Mesothelial cell of epicardium (in vitro differentiated cells): ENCODE data around the gene CDH23. TPM values are rescaled to one million over a fixed set of nuclear protein-coding genes. Genes with fewer than 3 reads are reported as not detected.

Experiments used
- DNase-seq, 2 experiments: peaks; one replicate each; pipeline ENCODE4 v3.0.0; 2021; ENCODE audit warnings: low spot score in 2 of 2; ENCODE audit not compliant: unreplicated experiment in 2 of 2
- H3K27ac Mint-ChIP-seq: 2 replicates; pipeline ENCODE4 v1.8.0; 2021; ENCODE audit warnings: mixed read lengths
- H3K27me3 Mint-ChIP-seq: 2 replicates; pipeline ENCODE4 v1.8.0; 2021; ENCODE audit warnings: low read depth, mixed read lengths
- H3K36me3 Mint-ChIP-seq: 2 replicates; pipeline ENCODE4 v1.8.0; 2021; ENCODE audit warnings: mixed read lengths
- H3K4me1 Mint-ChIP-seq: 2 replicates; pipeline ENCODE4 v1.8.0; 2021; ENCODE audit warnings: mixed read lengths
- H3K4me3 Mint-ChIP-seq: 2 replicates; pipeline ENCODE4 v1.8.0; 2021; ENCODE audit warnings: mild to moderate bottlenecking, moderate library complexity, mixed read lengths
- H3K9me3 Mint-ChIP-seq: 2 replicates; pipeline ENCODE4 v1.8.0; 2021; ENCODE audit warnings: mixed read lengths
- total RNA-seq: library from RNA; stranded (reverse); gene quantifications from 3 replicates; pipeline ENCODE4 v1.2.1, GENCODE V29; 2021
- TF ChIP-seq, protein P1 (sequence below): fragments of 200-600 bp; sonication (generic); IDR thresholded peaks from one replicate; pipeline ENCODE4 v1.5.0; 2021; ENCODE audit warnings: antibody characterized with exemption; ENCODE audit not compliant: unreplicated experiment

CDH23 gene
- total RNA-seq, 1 donor from 2014 or later = 2.5 TPM

DNA sequence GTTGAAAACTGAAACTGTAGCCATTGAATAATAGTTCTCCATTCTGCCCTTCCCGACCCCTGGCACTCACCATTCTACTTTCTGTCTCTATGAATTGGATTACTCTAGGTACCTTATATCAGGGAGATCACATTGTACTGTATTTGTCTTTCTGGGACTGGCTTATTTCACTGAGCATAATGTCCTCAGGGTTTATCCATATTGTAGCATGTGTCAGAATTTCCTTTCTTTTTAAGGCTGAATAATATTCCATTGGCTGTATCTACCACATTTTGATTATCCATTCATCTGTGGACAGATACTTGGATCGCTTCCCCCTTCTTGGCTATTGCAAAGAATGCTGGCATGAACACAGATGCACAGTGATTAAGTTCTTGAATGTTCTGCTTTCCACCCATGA, 107.4 kb downstream of the CDH23 start:
- peaks cover 28% of the 10 kb centered on the region for H3K4me1 Mint-ChIP-seq
- no peaks in the 10 kb centered on the region for H3K36me3 Mint-ChIP-seq
- TF ChIP-seq, protein P1, sequence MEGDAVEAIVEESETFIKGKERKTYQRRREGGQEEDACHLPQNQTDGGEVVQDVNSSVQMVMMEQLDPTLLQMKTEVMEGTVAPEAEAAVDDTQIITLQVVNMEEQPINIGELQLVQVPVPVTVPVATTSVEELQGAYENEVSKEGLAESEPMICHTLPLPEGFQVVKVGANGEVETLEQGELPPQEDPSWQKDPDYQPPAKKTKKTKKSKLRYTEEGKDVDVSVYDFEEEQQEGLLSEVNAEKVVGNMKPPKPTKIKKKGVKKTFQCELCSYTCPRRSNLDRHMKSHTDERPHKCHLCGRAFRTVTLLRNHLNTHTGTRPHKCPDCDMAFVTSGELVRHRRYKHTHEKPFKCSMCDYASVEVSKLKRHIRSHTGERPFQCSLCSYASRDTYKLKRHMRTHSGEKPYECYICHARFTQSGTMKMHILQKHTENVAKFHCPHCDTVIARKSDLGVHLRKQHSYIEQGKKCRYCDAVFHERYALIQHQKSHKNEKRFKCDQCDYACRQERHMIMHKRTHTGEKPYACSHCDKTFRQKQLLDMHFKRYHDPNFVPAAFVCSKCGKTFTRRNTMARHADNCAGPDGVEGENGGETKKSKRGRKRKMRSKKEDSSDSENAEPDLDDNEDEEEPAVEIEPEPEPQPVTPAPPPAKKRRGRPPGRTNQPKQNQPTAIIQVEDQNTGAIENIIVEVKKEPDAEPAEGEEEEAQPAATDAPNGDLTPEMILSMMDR = no peak
- no peaks in the 10 kb centered on the region for H3K27me3 Mint-ChIP-seq
- H3K4me3 Mint-ChIP-seq = no peak overlapping the region
- no peak overlapping the region for H3K27ac Mint-ChIP-seq
- no peak for DNase-seq
- no peaks in the 10 kb centered on the region for H3K9me3 Mint-ChIP-seq

DNA sequence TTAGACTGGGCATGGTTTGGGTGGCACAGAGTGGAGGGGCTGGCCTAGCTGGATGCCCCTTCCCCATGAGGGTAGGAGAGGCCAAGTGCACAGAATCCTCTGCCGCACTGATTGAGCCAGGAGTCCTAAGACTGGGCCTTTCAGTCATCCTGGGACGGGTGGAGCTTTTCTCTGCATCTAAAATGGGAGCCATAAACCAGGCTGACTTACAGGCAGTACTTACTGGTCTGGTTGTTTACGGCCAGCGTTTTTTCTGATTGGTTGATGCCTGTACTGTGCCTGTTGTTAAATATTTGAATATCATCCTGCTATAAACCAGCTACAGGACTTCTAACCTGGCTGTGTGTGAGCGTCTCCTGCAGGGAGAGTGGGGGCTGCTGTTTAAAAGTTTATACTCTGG, 107.8 kb downstream of the CDH23 start:
- Mint-ChIP-seq H3K4me1 (peaks cover 28% of the 10 kb centered on the region), H3K36me3 (no peaks in the 10 kb centered on the region), H3K9me3 (no peaks in the 10 kb centered on the region), H3K4me3 (no peak overlapping the region), H3K27ac (no peak overlapping the region), H3K27me3 (no peaks in the 10 kb centered on the region)
- TF ChIP-seq, protein P1 = no peak
- DNase-seq = no peak

DNA sequence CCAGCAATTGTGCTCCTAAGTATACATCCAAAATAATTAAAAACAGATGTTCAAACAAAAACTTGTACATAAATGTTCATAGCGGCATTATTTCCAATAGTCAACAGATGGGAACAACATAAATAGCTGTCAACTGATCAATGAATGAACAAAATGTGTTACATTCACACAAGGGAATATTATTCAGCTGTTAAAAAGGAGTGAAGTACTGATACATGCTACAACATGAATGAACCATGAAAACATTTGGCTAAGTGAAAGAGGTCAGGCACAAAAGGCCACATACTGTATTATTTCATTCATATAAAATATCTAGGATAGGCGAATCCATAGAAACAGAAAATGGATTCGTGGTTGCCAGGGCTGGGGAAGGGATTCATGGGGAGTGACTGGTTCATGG, 109.1 kb downstream of the CDH23 start:
- peaks cover 28% of the 10 kb centered on the region for H3K4me1 Mint-ChIP-seq
- no peak for DNase-seq
- no peaks in the 10 kb centered on the region for H3K9me3 Mint-ChIP-seq
- no peaks in the 10 kb centered on the region for H3K36me3 Mint-ChIP-seq
- H3K27me3 Mint-ChIP-seq = no peaks in the 10 kb centered on the region
- H3K4me3 Mint-ChIP-seq = no peak overlapping the region
- TF ChIP-seq, protein P1 = no peak
- no peak overlapping the region for H3K27ac Mint-ChIP-seq

DNA sequence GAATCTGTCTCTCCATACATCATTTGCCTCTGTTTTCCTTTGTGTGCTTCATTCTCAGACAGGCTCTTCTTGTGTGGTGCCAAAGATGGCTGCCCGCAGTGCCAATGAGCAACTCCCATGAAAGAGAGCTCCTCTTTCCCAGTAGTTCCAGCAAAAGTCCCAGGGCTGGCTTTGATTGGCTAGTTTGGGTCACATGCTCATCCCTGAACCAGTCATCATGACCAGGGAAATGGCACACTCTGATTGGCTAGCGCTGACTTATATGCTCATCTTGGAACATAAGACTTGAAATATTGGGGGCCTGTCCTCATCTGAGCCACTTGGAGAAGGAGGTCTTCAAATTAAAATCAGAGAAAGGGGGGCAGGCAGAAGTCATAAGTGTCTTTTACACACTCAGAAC, 112.7 kb downstream of the CDH23 start:
- DNase-seq = no peak
- H3K9me3 Mint-ChIP-seq = no peaks in the 10 kb centered on the region
- no peaks in the 10 kb centered on the region for H3K36me3 Mint-ChIP-seq
- H3K27ac Mint-ChIP-seq = no peak overlapping the region
- H3K27me3 Mint-ChIP-seq = no peaks in the 10 kb centered on the region
- peaks cover 30% of the 10 kb centered on the region for H3K4me1 Mint-ChIP-seq
- TF ChIP-seq, protein P1 = no peak
- no peak overlapping the region for H3K4me3 Mint-ChIP-seq

DNA sequence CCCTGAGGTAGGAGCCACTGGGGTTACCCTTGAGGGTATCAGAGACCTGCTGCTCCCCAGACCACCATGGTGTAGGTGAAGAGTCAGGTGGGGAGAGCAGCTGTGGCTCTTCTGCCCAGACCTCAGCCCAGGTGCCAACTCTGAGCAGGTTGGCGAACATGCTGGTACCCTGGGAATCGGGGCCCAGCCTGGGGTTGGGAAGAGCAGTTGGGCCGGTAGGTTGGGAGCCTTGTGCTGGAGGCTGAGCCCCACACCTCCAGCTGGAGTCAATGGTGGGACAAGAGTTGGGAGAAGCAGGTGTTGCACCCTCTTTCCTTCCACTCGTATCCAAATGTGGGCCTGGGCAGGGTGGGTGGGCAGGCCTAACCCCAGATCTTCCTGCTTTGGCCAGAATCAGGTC, 114.5 kb downstream of the CDH23 start:
- Mint-ChIP-seq H3K4me1 (peaks cover 32% of the 10 kb centered on the region), H3K4me3 (no peak overlapping the region), H3K36me3 (no peaks in the 10 kb centered on the region), H3K9me3 (no peaks in the 10 kb centered on the region), H3K27me3 (no peaks in the 10 kb centered on the region), H3K27ac (no peak overlapping the region)
- DNase-seq = no peak
- TF ChIP-seq, protein P1 = no peak

DNA sequence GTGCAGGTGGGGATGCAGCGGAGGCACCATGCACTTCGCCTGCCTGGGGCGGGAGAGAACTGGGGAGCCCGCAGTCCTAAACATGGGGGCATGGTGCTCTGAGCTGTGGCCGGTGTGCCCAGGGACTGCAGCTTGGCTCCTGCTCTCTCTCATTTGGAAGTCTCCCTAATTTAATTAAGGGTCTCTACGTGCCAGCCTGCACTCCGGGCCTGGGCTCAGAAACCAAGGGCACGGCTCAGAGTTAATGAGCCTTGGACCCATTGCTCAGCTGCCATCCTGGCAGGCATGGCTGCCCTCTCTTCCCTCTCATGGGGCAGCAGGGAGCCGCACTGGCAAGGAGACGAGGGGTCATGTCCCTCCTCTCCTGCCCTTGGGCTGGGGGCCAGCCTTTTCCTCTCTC, 115.6 kb downstream of the CDH23 start:
- H3K4me1 Mint-ChIP-seq = peaks cover 37% of the 10 kb centered on the region
- H3K36me3 Mint-ChIP-seq = no peaks in the 10 kb centered on the region
- peak overlapping the region; percentile 71 for H3K27ac Mint-ChIP-seq
- no peak overlapping the region for H3K4me3 Mint-ChIP-seq
- TF ChIP-seq, protein P1 = no peak
- no peaks in the 10 kb centered on the region for H3K9me3 Mint-ChIP-seq
- H3K27me3 Mint-ChIP-seq = no peaks in the 10 kb centered on the region
- DNase-seq = no peak
